K562 (cell line): ENCODE data around the gene SLAMF6. TPM values are rescaled to one million over a fixed set of nuclear protein-coding genes. Genes with fewer than 3 reads are reported as not detected.

Source experiments
- ATF7 ChIP-seq: fragments of 450-650 bp; IDR thresholded peaks from 2 replicates; pipeline ENCODE4 v1.7.1; 2014; ENCODE audit warnings: mild to moderate bottlenecking, moderate library complexity
- EZH2 ChIP-seq: IDR thresholded peaks from 2 replicates; pipeline ENCODE4 v1.6.1; 2012; ENCODE audit warnings: low read depth, mild to moderate bottlenecking, inconsistent platforms, low read length, borderline replicate concordance
- GATA2 ChIP-seq: sonication (generic); formaldehyde crosslinking; IDR thresholded peaks from 2 replicates; pipeline ENCODE4 v1.4.0; 2020; ENCODE audit warnings: mild to moderate bottlenecking, missing genetic modification reagents
- GTF2B ChIP-seq: IDR thresholded peaks from 2 replicates; pipeline ENCODE4 v1.6.1; 2011; ENCODE audit not compliant: insufficient read length; ENCODE audit errors: extremely low read depth
- MAX ChIP-seq: sonication (generic); formaldehyde crosslinking; IDR thresholded peaks from 2 replicates; pipeline ENCODE4 v1.9.0; 2022; ENCODE audit warnings: mild to moderate bottlenecking, missing genetic modification reagents
- POLR3A ChIP-seq: IDR thresholded peaks from 2 replicates; pipeline ENCODE4 v1.6.1; 2011; ENCODE audit warnings: borderline replicate concordance, mild to moderate bottlenecking, moderate library complexity; ENCODE audit not compliant: insufficient read length, insufficient read depth; ENCODE audit errors: extremely low read depth
- RBM15 ChIP-seq: fragments of 200-400 bp; formaldehyde crosslinking; IDR thresholded peaks from 2 replicates; pipeline ENCODE4 v1.6.1; 2018; ENCODE audit warnings: mild to moderate bottlenecking, low read length, moderate library complexity; ENCODE audit not compliant: insufficient read depth
- THAP12 ChIP-seq: fragments of 250-450 bp; sonication (Bioruptor Pico); IDR thresholded peaks from 2 replicates; pipeline ENCODE4 v1.9.0; 2021; ENCODE audit warnings: mild to moderate bottlenecking, inconsistent platforms
- ZBTB40 ChIP-seq, 2 experiments: fragments of 450-650 bp in 1 of 2; sonication (generic) in 1 of 2; formaldehyde crosslinking in 1 of 2; IDR thresholded peaks; 2 replicates each; pipeline versions ENCODE4 v1.7.1 to v1.9.0; 2016 to 2022; ENCODE audit warnings: inconsistent platforms in 1 of 2, mild to moderate bottlenecking in 1 of 2, missing genetic modification reagents in 1 of 2
- ZBTB7A ChIP-seq: IDR thresholded peaks from 2 replicates; pipeline ENCODE4 v1.6.1; 2011; ENCODE audit warnings: low read depth, mild to moderate bottlenecking, low read length, moderate library complexity, borderline replicate concordance; ENCODE audit not compliant: control insufficient read depth
- ZNF174 ChIP-seq: fragments of 250-450 bp; sonication (Bioruptor Pico); IDR thresholded peaks from 2 replicates; pipeline ENCODE4 v1.4.0; 2020; ENCODE audit warnings: mild to moderate bottlenecking
- ZNF239 ChIP-seq: fragments of 250-450 bp; sonication (Bioruptor Pico); IDR thresholded peaks from 2 replicates; pipeline ENCODE4 v1.4.0; 2020; ENCODE audit warnings: mild to moderate bottlenecking
- ZNF431 ChIP-seq: sonication (generic); formaldehyde crosslinking; IDR thresholded peaks from 2 replicates; pipeline ENCODE4 v1.8.0; 2022; ENCODE audit warnings: mild to moderate bottlenecking, missing genetic modification reagents
- ZNF511 ChIP-seq: sonication (generic); formaldehyde crosslinking; IDR thresholded peaks from 2 replicates; pipeline ENCODE4 v1.8.0; 2022; ENCODE audit warnings: mild to moderate bottlenecking, missing genetic modification reagents
- ZNF75A ChIP-seq: fragments of 450-650 bp; formaldehyde crosslinking; IDR thresholded peaks from 2 replicates; pipeline ENCODE4 v1.4.0; 2020; ENCODE audit warnings: mild to moderate bottlenecking
- polyA plus RNA-seq, 8 experiments: library from polyadenylated mRNA; depleted of rRNA in 4 of 8; stranded (reverse) in 5 of 8; unstranded in 3 of 8; fragments of >200 nt; fragmentation: Nextera tagmentation in 2 of 8; fragmentation: Illumina TruSeq in 1 of 8; extraction: Ambion mirVana in 2 of 8; extraction: Trizol in 1 of 8; gene quantifications; 2 replicates each; pipeline versions ENCODE4 v1.2.1 to v1.2.3, GENCODE V29; 2011 to 2014; ENCODE audit warnings: inconsistent platforms in 1 of 8, missing spikeins in 1 of 8
- total RNA-seq, 7 experiments: library from RNA; depleted of rRNA in 6 of 7; stranded (reverse); fragments of >200 nt in 6 of 7; fragmentation: Illumina TruSeq in 2 of 7; extraction: Trizol in 2 of 7; gene quantifications; 2 replicates each; pipeline versions ENCODE4 v1.2.1 to v1.2.3, GENCODE V29; 2011 to 2021; ENCODE audit warnings: low replicate concordance in 1 of 7

SLAMF6 gene
- total and polyA plus RNA-seq, 9 of the 15 experiments (the other 6 are each of a cell fraction or from before 2014, with no cell fraction given): 0.56 to 4.8 (median 1.1) TPM

GRCh38 chr1:160550572-160551034 is 27.5 kb upstream of the SLAMF6 start (continued):
- no peak for TF ChIP-seq GTF2B
- TF ChIP-seq ZNF431 (CRISPR knock-in tag): no peak
- no peak for TF ChIP-seq ZNF174 (CRISPR knock-in tag)
- TF ChIP-seq ZNF75A: no peak
- TF ChIP-seq ZNF511 (CRISPR knock-in tag): no peak
- peak; percentile 53 for TF ChIP-seq ZNF239
- no peak for TF ChIP-seq ZBTB40 (IDR thresholded peaks at IDR 0.05)
- no peak for TF ChIP-seq ZBTB40 (CRISPR knock-in tag; IDR thresholded peaks at IDR 0.05)
- TF ChIP-seq MAX (CRISPR knock-in tag): no peak
- no peak for TF ChIP-seq THAP12 (CRISPR knock-in tag)
- no peak for TF ChIP-seq POLR3A
- no peak for TF ChIP-seq EZH2
- no peak for TF ChIP-seq GATA2
- TF ChIP-seq ATF7: peak; percentile 59; the same call in 1 of the 2 replicates
- TF ChIP-seq RBM15: no peak
- no peak for TF ChIP-seq ZBTB7A
